ENCODE measurements around the gene DCHS1.
A peak's percentile ranks its signal among the peaks of the same experiment; 100 is the strongest.

DCHS1 gene

GRCh38 chr11:6667733-6668374 lies 12.2 kb upstream of the DCHS1 start:
- TF ChIP-seq CTCF (IDR thresholded peaks at IDR 0.05; ENCODE audit: borderline replicate concordance, insufficient read depth, low read depth, low read length): peak; percentile 35; the same call in 1 of the 2 replicates
- no peak overlapping the region for H3K4me3 ChIP-seq (ENCODE audit: low read depth, low read length)

- no peak for TF ChIP-seq CTCF (IDR thresholded peaks at IDR 0.05; ENCODE audit: borderline replicate concordance, insufficient read depth, low read depth, low read length)
Measured at GRCh38 chr11:6666302-6667183, 10.9 kb upstream of the DCHS1 start.

DNA sequence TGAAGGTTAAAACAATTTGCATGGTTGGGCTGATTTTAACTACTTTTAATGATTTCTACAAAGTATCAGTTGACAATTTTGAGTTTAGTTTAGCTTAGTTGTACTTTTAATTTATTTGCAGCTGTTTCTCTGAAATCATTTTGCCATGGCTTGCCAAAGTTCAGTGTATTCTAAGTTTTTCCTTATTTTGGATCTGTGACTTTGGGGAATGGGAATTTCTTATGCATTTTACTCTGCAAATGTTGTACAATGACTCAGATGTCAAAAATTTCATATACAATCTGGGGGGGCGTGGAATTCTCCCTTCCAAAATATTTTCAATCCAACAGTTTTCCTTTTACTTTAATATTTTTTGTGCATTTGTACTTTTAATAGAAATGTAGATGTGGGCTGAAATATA lies 8.9 kb upstream of the DCHS1 start:
- no peak for TF ChIP-seq CTCF (IDR thresholded peaks at IDR 0.05; ENCODE audit: borderline replicate concordance, insufficient read depth, low read depth, low read length)
- no peak overlapping the region for H3K4me3 ChIP-seq (ENCODE audit: low read depth, low read length)

More at GRCh38 chr11:6666302-6667183, 10.9 kb upstream of the DCHS1 start:
- H3K4me3 ChIP-seq (ENCODE audit: low read depth, low read length): no peak overlapping the region

DNA sequence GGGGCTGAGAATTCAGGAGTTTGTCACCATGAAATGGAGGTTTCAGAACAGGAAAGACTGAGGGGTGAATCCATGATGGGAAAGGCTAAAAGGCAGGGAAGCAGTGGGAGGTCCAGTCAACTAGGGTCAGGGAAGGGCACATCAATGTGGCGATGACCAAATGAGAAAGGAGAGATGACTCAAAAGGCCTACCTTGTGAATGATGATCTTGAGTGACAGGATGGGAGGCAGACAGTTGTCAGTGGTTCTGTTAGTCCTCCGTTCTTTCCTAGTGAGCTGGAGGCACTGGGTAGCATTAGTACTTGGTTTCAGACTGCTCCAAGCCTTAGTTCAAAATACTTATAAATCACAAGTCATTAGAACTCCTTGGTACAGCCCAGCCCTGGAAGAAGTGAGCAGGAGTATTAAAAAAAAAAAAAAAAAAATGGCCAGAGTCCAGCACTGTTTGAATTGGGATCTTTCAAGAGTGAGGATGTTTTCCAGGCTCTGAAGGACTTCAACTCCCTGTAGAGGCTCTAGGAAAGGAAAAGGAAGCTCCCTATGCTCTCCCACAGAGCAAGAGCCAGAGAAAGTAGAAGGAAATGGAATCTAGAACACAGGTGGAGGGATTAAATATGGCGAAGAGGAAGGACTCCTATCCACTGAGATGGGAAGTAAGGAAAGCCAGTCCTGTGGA lies 8.3 kb upstream of the DCHS1 start:
- no peak overlapping the region for H3K4me3 ChIP-seq (ENCODE audit: low read depth, low read length)
- no peak for TF ChIP-seq CTCF (IDR thresholded peaks at IDR 0.05; ENCODE audit: borderline replicate concordance, insufficient read depth, low read depth, low read length)

GRCh38 chr11:6660712-6661111 lies 5.1 kb upstream of the DCHS1 start:
- H3K4me3 ChIP-seq (ENCODE audit: low read depth, low read length): no peak overlapping the region
- no peak for TF ChIP-seq CTCF (IDR thresholded peaks at IDR 0.05; ENCODE audit: borderline replicate concordance, insufficient read depth, low read depth, low read length)

DNA sequence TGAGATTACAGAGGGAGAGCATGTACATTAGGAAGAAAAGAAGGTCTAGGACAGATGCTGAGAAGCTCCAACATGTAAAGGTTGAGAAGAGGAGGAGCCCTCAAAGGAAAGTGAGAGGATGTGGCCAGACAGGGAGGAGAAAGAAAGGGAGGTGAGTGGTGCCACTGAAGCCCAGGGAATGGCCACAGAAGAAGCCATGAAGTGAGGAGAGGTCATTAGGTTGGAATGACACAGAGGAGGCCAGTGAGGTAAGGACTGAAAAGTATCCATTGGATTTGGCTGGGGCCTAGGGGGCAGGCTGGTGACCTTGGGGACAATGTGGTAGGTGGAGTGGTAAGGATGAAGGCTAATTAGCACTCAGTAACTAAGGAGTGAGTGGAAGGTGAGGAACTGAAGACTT lies 3.0 kb upstream of the DCHS1 start:
- no peak overlapping the region for H3K4me3 ChIP-seq (ENCODE audit: low read depth, low read length)
- no peak for TF ChIP-seq CTCF (IDR thresholded peaks at IDR 0.05; ENCODE audit: borderline replicate concordance, insufficient read depth, low read depth, low read length)

All from GM12875 (cell line).